K562 (cell line): Measurements from ENCODE around the gene EFNA2. TPM values are rescaled to one million over a fixed set of nuclear protein-coding genes. Genes with fewer than 3 reads are reported as not detected.

Experiments
- BMI1 ChIP-seq: fragments of 150-350 bp; IDR thresholded peaks from 2 replicates; pipeline ENCODE4 v1.6.1; 2014; ENCODE audit warnings: low read length
- CHD7 ChIP-seq: fragments of 200-600 bp; sonication (generic); IDR thresholded peaks from one replicate; pipeline ENCODE4 v1.6.1; 2012; ENCODE audit warnings: mild to moderate bottlenecking, low read depth, low read length, inconsistent platforms
- POLR2G ChIP-seq: fragments of 200-400 bp; formaldehyde crosslinking; IDR thresholded peaks from 2 replicates; pipeline ENCODE4 v1.6.1; 2017; ENCODE audit warnings: low read depth, mild to moderate bottlenecking, antibody characterized with exemption, low read length, moderate library complexity
- TCF7 ChIP-seq: sonication (generic); IDR thresholded peaks from 2 replicates; pipeline ENCODE4 v1.6.1; 2016; ENCODE audit warnings: antibody characterized with exemption, borderline replicate concordance
- ZFP30 ChIP-seq: fragments of 250-450 bp; sonication (Bioruptor Pico); IDR thresholded peaks from 2 replicates; pipeline ENCODE4 v1.8.0; 2022; ENCODE audit warnings: moderate library complexity, mild to moderate bottlenecking, inconsistent platforms, borderline replicate concordance
- polyA plus RNA-seq, 8 experiments: library from polyadenylated mRNA; depleted of rRNA in 4 of 8; stranded (reverse) in 5 of 8; unstranded in 3 of 8; fragments of >200 nt; fragmentation: Nextera tagmentation in 2 of 8; fragmentation: Illumina TruSeq in 1 of 8; extraction: Ambion mirVana in 2 of 8; extraction: Trizol in 1 of 8; gene quantifications; 2 replicates each; pipeline versions ENCODE4 v1.2.1 to v1.2.3, GENCODE V29; 2011 to 2014; ENCODE audit warnings: inconsistent platforms in 1 of 8, missing spikeins in 1 of 8
- total RNA-seq, 7 experiments: library from RNA; depleted of rRNA in 6 of 7; stranded (reverse); fragments of >200 nt in 6 of 7; fragmentation: Illumina TruSeq in 2 of 7; extraction: Trizol in 2 of 7; gene quantifications; 2 replicates each; pipeline versions ENCODE4 v1.2.1 to v1.2.3, GENCODE V29; 2011 to 2021; ENCODE audit warnings: low replicate concordance in 1 of 7
- TF ChIP-seq, protein P1 (sequence below): sonication (generic); formaldehyde crosslinking; IDR thresholded peaks from 2 replicates; pipeline ENCODE4 v1.8.1; 2023; ENCODE audit warnings: missing genetic modification reagents, mild to moderate bottlenecking, borderline replicate concordance

The EFNA2 gene
- total and polyA plus RNA-seq, 9 of the 15 experiments (the other 6 are each of a cell fraction or from before 2014, with no cell fraction given): 0.11 to 0.44 (median 0.15) TPM; not detected in 6

GRCh38 chr19:1266129-1266915 is 19.4 kb upstream of the EFNA2 start (continued):
- no peak for TF ChIP-seq CHD7
- TF ChIP-seq TCF7: peak; percentile 96
- 0 out of 2 replicates have a peak, but pooled peaks have one; percentile 29 for TF ChIP-seq POLR2G
- no peak for TF ChIP-seq ZFP30
- TF ChIP-seq, protein P1, sequence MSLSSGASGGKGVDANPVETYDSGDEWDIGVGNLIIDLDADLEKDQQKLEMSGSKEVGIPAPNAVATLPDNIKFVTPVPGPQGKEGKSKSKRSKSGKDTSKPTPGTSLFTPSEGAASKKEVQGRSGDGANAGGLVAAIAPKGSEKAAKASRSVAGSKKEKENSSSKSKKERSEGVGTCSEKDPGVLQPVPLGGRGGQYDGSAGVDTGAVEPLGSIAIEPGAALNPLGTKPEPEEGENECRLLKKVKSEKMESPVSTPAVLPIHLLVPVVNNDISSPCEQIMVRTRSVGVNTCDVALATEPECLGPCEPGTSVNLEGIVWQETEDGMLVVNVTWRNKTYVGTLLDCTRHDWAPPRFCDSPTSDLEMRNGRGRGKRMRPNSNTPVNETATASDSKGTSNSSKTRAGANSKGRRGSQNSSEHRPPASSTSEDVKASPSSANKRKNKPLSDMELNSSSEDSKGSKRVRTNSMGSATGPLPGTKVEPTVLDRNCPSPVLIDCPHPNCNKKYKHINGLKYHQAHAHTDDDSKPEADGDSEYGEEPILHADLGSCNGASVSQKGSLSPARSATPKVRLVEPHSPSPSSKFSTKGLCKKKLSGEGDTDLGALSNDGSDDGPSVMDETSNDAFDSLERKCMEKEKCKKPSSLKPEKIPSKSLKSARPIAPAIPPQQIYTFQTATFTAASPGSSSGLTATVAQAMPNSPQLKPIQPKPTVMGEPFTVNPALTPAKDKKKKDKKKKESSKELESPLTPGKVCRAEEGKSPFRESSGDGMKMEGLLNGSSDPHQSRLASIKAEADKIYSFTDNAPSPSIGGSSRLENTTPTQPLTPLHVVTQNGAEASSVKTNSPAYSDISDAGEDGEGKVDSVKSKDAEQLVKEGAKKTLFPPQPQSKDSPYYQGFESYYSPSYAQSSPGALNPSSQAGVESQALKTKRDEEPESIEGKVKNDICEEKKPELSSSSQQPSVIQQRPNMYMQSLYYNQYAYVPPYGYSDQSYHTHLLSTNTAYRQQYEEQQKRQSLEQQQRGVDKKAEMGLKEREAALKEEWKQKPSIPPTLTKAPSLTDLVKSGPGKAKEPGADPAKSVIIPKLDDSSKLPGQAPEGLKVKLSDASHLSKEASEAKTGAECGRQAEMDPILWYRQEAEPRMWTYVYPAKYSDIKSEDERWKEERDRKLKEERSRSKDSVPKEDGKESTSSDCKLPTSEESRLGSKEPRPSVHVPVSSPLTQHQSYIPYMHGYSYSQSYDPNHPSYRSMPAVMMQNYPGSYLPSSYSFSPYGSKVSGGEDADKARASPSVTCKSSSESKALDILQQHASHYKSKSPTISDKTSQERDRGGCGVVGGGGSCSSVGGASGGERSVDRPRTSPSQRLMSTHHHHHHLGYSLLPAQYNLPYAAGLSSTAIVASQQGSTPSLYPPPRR: peak; percentile 80; the same call in 1 of the 2 replicates
- TF ChIP-seq BMI1: 0 out of 2 replicates have a peak, but pooled peaks have one; percentile 52
